NB4 (cell line): Measurements from ENCODE around the gene ZACN.

Experiments used
- DNase-seq: peaks from one replicate; pipeline ENCODE4 v3.0.0; 2010; ENCODE audit warnings: low read depth
- H3K4me3 ChIP-seq: one replicate; pipeline ENCODE4 v1.5.1; 2011; ENCODE audit warnings: mild to moderate bottlenecking, low read depth, low read length, moderate library complexity
- MYC ChIP-seq: IDR thresholded peaks from 2 replicates; pipeline ENCODE4 v1.6.1; 2011; ENCODE audit warnings: low read depth, low read length
- POLR2A ChIP-seq: IDR thresholded peaks from 2 replicates; pipeline ENCODE4 v1.6.1; 2011; ENCODE audit warnings: mild to moderate bottlenecking; ENCODE audit not compliant: insufficient read length; ENCODE audit errors: extremely low read depth
- TF ChIP-seq, protein P1 (sequence below): IDR thresholded peaks from one replicate; pipeline ENCODE4 v1.5.1; 2012; ENCODE audit warnings: low read depth, low read length
- TF ChIP-seq, protein P2 (sequence below): IDR thresholded peaks from 2 replicates; pipeline ENCODE4 v1.6.1; 2011; ENCODE audit warnings: low read depth, low read length

The ZACN gene

DNA sequence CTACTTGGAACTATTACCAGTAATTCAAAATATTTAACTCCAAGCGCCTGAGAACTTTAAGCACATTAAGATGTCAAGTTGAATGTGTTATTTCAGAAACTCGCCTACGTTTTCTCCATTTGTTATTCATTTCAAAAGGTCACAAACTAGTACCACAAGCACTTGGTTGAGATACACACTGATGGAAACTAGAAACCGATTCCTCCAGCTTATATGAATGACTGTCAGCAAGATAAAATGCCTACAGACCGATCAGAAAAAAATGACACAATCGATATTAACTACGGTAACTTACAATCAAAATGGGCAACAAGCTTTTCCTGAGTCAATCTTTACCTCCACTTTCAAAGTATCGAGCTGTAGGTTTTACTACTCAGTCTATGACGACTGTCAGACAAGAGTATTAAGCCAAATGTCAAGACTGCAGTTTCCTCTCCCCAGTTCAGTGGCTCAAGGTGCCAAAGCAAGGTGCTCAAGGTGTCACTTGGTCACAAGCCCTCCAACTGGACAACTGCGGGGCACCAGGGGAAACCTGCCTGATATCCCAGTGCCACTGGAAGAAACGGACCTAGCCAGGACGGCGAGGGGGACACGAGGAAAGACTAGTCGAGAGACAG lies 7.3 kb upstream of the ZACN start:
- no peak for DNase-seq
- TF ChIP-seq, protein P1, sequence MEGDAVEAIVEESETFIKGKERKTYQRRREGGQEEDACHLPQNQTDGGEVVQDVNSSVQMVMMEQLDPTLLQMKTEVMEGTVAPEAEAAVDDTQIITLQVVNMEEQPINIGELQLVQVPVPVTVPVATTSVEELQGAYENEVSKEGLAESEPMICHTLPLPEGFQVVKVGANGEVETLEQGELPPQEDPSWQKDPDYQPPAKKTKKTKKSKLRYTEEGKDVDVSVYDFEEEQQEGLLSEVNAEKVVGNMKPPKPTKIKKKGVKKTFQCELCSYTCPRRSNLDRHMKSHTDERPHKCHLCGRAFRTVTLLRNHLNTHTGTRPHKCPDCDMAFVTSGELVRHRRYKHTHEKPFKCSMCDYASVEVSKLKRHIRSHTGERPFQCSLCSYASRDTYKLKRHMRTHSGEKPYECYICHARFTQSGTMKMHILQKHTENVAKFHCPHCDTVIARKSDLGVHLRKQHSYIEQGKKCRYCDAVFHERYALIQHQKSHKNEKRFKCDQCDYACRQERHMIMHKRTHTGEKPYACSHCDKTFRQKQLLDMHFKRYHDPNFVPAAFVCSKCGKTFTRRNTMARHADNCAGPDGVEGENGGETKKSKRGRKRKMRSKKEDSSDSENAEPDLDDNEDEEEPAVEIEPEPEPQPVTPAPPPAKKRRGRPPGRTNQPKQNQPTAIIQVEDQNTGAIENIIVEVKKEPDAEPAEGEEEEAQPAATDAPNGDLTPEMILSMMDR: no peak
- no peak for TF ChIP-seq POLR2A
- TF ChIP-seq, protein P2, sequence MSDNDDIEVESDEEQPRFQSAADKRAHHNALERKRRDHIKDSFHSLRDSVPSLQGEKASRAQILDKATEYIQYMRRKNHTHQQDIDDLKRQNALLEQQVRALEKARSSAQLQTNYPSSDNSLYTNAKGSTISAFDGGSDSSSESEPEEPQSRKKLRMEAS: no peak
- no peak for TF ChIP-seq MYC
- peak overlapping the region; percentile 82 for H3K4me3 ChIP-seq

DNA sequence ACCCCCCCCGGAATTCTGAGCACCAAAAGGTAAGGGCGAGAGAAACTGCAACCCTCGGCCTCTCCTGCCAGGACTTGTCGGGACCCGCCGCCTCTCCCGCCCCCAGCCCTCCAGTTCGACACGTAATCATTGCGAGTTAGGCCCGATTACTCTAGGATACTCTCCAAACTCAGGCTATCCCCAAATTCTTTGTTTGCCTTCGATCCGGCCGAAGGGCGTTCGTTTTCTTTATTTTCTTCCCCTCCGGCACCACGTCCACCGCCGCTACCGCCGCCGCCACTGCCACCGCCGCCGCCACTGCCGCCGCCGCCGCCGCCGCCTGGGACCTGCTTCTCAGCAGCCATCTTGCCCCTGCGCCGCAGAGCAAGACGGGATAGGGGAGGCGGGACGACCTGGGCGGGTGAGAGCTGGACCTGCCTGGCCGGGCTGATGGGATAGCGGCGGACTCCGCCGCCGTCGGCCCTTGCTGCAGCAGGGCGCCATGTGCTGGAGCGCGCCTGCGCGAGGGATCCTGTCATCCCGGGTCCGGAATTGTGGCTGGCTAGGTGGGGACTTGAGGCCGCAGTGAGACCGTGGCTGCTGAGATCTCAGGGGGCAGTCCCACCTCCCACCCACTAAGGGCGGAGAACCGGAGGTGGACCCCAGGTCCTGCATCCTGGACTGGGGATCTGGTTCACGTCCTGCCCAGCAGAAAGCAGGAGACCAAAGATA lies 6.7 kb upstream of the ZACN start, which contains the start of gene SRP68:
TSS of gene SRP68 (minus strand) at position 370 of the 711 bp plus-strand sequence. CDS start at position 344, 26 bp downstream.
- H3K4me3 ChIP-seq: peak within 1 kb of the TSS; percentile 82
- DNase-seq: peak; percentile 94
- TF ChIP-seq POLR2A (peak; percentile 84), MYC (peak; percentile 75)
- TF ChIP-seq, protein P1: no peak
- TF ChIP-seq, protein P2: peak; percentile 85

DNA sequence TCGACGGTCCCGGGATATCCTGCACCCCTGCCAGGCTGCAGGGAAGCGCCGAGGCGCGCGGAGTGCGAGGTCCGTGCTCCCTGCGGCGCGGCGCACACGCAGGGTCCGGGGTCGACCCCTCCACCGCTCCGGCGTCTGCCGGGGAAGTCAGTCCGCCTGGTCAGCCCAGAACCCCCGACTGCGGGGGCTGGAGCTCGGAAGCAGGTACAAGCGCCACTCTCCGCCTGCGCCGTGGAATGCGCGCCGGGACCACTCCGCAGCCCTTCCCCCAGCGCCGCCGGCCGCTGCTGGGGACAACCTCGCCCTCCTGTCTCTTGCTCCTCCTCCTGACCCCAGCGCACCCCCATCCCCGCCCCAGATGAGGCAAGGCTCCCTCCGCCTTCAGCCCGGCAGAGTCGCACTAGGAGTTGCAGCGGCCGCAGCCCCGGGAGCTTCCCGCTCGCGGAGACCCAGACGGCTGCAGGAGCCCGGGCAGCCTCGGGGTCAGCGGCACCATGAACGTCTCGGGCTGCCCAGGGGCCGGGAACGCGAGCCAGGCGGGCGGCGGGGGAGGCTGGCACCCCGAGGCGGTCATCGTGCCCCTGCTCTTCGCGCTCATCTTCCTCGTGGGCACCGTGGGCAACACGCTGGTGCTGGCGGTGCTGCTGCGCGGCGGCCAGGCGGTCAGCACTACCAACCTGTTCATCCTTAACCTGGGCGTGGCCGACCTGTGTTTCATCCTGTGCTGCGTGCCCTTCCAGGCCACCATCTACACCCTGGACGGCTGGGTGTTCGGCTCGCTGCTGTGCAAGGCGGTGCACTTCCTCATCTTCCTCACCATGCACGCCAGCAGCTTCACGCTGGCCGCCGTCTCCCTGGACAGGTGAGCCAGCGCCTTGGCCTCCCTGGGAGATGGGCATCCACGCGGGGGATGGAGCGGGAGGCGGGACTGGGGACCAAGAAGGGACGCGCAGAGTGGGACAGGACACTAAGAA lies 4.3 kb upstream of the ZACN start, which contains the start of gene GALR2:
TSS of gene GALR2 (plus strand) at position 392 of the 974 bp plus-strand sequence. CDS start at position 495, 103 bp downstream.
- no peak within 1 kb of the TSS for H3K4me3 ChIP-seq
- DNase-seq: no peak
- TF ChIP-seq POLR2A (no peak), MYC (no peak)
- TF ChIP-seq, protein P1: no peak
- TF ChIP-seq, protein P2: no peak

DNA sequence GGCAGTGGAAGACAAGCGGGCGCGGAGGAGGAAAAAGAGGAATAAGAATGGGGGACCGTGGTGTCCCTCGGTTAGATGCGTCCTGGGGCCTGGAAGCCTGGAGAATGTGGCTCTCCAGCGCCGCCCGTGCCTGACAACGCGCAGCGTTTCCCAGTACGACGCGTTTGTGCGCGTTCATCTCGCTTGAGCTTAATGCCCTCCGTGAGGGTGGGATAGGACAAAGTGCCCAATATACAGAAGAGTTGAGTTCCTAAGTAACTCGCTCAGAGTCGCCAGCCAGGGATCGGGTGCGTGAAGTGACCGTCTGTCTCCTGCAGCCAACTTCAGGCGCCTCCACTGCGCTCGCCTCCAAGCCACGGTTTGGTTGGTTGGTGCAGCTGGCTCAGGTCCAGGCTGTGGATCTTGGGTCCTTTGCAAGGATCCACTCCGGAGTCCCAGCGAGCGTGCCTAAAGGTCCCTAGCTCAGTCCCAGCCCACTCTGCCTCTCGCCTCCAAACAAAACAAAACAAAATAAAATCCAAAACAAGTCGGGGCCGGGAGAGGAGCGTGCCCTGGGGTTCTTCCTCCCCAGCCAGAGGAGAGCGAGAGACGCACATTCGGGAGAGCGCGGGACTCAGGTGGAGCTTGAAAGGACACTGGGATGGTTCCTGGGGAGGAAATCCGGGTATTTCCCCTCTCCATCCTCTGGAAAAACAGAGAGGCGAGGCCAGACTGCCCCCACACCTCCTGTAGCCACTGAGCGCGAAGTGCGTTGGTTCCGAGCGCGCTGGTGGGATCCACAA lies 3.4 kb upstream of the ZACN start:
- TF ChIP-seq, protein P1: no peak
- no peak for TF ChIP-seq MYC
- TF ChIP-seq, protein P2: no peak
- TF ChIP-seq POLR2A: no peak
- H3K4me3 ChIP-seq: no peak overlapping the region
- DNase-seq: peak; percentile 35

DNA sequence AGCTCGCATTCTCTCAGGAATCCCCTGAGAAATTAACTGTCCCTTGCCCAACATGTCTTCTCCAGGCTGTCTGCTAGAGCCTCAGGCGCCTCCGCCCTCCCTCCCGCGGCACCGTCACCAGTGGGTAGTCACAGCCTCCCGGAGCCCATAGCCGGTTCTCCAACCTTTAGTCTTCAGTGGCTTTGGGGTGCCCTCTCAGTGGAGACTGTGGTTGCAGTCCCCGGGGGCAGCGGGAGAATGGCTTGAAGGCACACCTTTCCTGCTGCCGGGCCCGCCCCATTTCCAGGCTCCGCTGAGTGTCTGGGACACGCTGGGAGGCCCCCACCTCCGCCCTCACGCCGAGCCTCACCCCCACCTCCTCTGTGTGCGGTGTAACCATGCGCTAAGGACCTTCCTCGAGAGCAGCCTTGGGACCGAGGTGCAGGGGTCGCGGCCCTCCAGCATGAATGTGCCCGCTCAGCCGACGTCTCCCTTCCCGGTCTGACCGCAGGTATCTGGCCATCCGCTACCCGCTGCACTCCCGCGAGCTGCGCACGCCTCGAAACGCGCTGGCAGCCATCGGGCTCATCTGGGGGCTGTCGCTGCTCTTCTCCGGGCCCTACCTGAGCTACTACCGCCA lies 2.7 kb upstream of the ZACN start:
- H3K4me3 ChIP-seq: no peak overlapping the region

More for the DNA sequence above, 2.7 kb upstream of the ZACN start:
- TF ChIP-seq, protein P2: no peak
- TF ChIP-seq, protein P1: no peak
- TF ChIP-seq POLR2A (no peak), MYC (no peak)
- no peak for DNase-seq
